GM06990 (cell line): Measurements from ENCODE around the gene EYA2.

Experiments
- DNase-seq: peaks from one replicate; pipeline ENCODE4 v3.0.0-alpha.2; 2011; ENCODE audit not compliant: insufficient read length; ENCODE audit errors: extremely low read depth
- H3K27me3 ChIP-seq: replicated peaks from 2 replicates; pipeline ENCODE4 v1.6.0; 2011; ENCODE audit warnings: low read length; ENCODE audit not compliant: control insufficient read depth, insufficient read depth
- H3K36me3 ChIP-seq: 2 replicates; pipeline ENCODE4 v1.5.1; 2011; ENCODE audit warnings: low read length; ENCODE audit not compliant: control insufficient read depth, insufficient read depth
- H3K4me3 ChIP-seq: replicated peaks from 2 replicates; pipeline ENCODE4 v1.5.1; 2011; ENCODE audit warnings: low read depth, mild to moderate bottlenecking, control low read depth, low read length
- CTCF ChIP-seq: IDR thresholded peaks from 2 replicates; pipeline ENCODE4 v1.5.1; 2011; ENCODE audit warnings: low read length, control low read depth, mild to moderate bottlenecking, inconsistent platforms; ENCODE audit not compliant: insufficient read depth, poor library complexity, severe bottlenecking

EYA2 gene

GRCh38 chr20:46981184-46981583 lies 86.5 kb downstream of the EYA2 start:
- DNase-seq, result no peak
- no peaks in the 10 kb centered on the region for H3K36me3 ChIP-seq
- no peaks in the 10 kb centered on the region for H3K27me3 ChIP-seq
- no peak overlapping the region for H3K4me3 ChIP-seq
- TF ChIP-seq CTCF, result no peak

- no peaks in the 10 kb centered on the region for H3K36me3 ChIP-seq
- no peaks in the 10 kb centered on the region for H3K27me3 ChIP-seq
- H3K4me3 ChIP-seq, result no peak overlapping the region
- DNase-seq, result no peak
- no peak for TF ChIP-seq CTCF
Observed at GRCh38 chr20:46983466-46983865, 88.8 kb downstream of the EYA2 start.

GRCh38 chr20:46984405-46984804 lies 89.8 kb downstream of the EYA2 start:
- DNase-seq, result no peak
- Histone ChIP-seq H3K36me3 (no peaks in the 10 kb centered on the region), H3K27me3 (no peaks in the 10 kb centered on the region), H3K4me3 (no peak overlapping the region)
- no peak for TF ChIP-seq CTCF

GRCh38 chr20:46985250-46985649 lies 90.6 kb downstream of the EYA2 start:
- Histone ChIP-seq H3K4me3 (no peak overlapping the region), H3K27me3 (no peaks in the 10 kb centered on the region), H3K36me3 (peaks cover 3% of the 10 kb centered on the region)
- TF ChIP-seq CTCF, result no peak
- DNase-seq, result no peak

- Histone ChIP-seq H3K36me3 (peaks cover 4% of the 10 kb centered on the region), H3K27me3 (no peaks in the 10 kb centered on the region), H3K4me3 (no peak overlapping the region)
- DNase-seq, result no peak
- no peak for TF ChIP-seq CTCF
Observed at GRCh38 chr20:46985671-46986070, 91.0 kb downstream of the EYA2 start.

- DNase-seq, result no peak
- TF ChIP-seq CTCF, result no peak
- no peaks in the 10 kb centered on the region for H3K27me3 ChIP-seq
- peaks cover 9% of the 10 kb centered on the region for H3K36me3 ChIP-seq
- no peak overlapping the region for H3K4me3 ChIP-seq
Observed at GRCh38 chr20:46987001-46987400, 92.4 kb downstream of the EYA2 start.
